Measurements from ENCODE around the gene HK1. TPM values are rescaled to one million over a fixed set of nuclear protein-coding genes. Genes with fewer than 3 reads are reported as not detected.

HK1 gene
- total RNA-seq, 1 donor from 2014 or later = 139 TPM

DNA sequence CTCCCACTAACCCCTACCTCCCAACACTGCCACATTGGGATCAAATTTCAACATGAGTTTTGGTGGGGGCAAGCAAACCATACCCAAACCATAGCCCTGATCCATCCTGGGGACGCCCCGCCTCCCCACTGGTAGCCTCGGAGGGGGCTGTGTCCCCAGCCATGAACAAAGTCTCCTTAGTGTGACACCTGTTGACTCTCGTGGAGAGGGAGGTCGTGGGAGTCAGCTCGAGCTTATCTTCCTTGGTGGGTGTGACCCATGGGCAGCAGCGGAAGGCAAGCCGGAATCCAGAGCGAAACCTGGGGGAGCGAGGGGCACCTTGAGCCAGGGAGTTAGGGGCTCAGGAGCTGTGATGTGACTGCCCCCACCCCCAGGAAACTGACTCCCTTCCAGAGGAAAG is 126.5 kb downstream of the HK1 start:
- no peak for DNase-seq (ENCODE audit: low spot score)

DNA sequence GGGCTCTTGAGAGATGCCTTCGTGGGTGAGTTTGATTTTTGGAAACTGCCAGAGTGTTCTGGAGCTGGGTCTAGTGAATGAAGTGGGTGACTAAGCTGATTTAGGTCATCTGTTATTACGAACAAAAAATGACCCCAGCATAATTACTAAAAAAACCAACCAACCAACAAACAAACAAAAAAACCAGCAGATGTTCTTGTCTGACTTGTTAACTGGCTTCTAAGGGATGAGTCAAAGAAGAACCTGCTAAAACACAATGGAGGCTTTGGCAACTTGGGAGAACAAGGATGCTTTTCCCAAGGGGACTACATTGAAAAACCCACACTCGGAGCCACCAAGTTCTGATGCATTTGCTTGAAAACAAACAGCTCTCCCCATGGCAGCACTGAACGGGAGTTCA is 126.9 kb downstream of the HK1 start:
- DNase-seq (ENCODE audit: low spot score) = no peak

DNA sequence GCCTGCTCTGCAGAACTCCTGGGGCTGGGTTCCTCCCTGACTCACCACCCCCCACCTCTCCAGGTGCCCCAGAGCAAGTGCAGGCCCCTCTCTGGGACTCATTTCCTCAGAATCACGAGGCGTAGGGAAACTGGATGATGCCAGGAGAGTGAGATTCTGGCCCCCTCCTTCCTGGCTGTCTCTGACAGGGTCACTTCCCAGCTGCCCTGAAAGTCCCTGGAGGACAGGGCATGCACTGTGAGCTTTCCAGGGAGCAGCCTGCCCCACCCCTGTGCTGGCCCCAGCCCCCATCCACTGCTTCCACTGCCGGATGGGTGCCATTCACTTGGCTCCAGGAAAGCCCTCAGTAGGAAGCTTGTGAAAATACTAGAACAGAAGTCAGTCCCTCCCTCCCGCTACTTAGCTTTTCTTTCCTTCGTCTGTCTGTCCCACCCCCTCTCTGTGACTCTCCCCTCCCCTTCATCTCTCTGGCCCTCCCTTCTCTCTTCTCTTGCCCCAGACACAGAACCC is 128.1 kb downstream of the HK1 start:
- DNase-seq (ENCODE audit: low spot score) = no peak

DNA sequence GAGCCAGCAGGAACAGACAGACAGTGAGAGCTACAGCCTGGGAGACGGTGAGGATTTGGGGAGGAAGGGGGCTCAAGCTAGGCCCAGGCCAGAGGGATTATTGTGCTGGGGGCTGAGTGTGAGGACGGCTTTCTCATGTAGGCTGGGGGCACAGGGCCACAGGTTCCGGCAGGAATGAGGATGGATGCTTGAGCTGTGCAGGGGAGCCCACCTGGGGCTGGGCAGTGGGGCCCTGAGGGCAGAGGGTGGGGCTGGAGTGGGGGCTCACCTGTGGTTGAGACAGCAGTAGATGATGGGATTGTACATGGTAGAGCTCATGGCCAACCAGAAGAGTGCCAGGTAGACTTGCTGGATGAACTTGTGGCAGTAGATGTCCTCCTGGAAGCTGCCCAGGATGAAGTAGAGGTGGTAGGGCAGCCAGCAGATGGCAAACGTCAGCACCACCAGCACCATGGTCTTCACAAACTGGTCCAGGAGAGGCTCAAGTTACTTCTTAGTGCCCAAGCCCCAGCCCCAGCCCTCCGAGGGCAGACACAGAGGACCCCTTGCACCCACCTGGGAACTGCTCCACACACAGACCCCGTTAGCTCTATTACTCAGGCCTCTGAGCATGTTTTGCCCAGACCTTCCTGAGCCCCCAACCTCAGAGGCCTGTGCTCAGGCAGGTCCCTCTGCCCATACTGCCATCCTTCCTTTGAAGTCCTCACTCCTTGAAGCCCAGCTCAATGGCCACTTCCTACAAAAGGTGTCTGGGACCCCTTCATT is 128.7 kb downstream of the HK1 start:
- DNase-seq (ENCODE audit: low spot score) = no peak

DNA sequence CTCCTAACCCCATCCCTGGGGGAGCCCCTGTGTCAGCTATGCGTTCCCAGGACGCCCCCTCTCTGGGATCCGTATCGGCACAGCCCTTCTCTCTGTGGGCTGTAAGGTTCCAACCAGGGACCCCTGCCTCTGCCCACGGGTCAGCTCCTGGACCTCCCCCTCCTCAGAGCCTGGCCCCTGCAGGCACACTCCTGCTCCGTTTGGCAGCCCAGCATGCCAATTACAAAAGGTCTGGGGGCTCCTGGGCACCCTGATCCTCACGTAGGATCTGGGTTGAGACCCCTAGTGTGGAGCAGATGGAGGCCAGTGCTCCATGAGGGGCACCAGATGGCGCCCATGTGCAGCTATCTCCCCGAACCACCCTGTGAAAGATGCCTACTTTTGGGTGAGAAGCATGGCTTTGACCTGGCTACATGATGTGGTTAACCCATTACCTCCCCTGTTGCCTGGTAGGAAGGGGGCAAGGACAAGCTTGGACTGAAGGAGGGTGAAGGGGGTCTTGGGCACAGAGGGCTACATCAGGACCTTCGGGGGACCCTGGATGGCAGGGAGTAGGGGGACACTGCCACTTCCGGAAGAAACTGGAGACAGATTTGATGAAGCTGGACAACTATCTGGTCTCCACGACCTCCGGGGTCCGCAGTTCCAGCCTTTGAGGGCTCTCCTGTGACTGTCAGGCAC is 129.5 kb downstream of the HK1 start:
- DNase-seq (ENCODE audit: low spot score) = no peak

DNA sequence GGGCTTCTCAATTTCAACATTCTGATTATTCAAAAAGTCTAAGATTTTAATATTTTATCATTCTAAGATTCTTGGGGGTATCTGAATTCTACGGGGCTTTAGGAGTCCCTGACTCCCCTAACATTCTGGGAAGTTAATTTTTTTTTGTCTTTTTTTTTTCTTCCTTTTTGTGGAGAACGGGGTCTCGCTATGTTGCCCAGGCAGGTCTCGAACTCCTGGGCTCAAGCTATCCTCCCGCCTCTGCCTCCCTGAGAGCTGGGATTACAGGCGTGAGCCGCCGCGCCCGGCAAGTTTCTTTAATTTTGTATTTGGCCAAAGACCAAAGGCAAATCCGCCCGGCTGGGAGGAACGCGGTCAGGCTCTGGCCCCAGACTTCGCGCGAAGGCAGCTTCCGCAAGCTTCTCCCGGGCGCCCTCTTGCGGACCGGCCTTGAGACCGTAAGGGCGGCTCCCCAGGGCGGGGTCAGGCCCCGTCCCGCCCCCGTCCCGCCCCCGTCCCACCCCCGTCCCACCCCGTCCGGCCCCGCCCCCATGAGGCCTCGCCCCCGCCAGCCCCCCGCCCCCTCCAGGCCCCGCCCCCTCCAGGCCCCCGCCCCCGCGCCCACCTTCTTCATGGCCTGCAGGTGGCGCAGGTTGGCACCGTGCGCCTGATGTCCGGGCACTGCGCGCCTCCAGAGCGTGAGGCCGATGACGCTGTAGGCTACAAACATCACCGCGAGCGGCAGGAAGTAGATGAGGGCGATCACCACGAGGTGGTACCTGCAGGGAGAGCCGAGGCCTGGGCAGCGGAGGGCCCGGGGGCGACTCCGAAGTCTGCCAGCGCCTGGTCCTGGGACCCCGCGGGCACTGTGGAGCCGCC is 130.3 kb downstream of the HK1 start:
- DNase-seq (ENCODE audit: low spot score) = peak; percentile 96

DNA sequence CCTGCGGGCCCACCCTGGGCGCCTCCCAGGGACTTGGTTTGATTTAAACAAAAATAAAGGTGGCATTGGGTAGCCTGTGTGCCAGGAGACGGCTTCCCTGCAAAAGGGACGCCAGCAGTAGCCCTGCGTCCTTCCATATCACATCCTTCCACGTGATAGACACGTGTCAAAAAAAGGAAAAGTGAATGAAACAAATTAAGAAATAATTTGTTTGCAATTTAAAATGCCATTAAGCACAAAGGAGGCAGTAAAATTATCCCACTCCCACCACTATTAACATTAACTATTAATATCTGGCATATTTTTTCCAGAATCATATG is 130.8 kb downstream of the HK1 start:
- DNase-seq (ENCODE audit: low spot score) = no peak

DNA sequence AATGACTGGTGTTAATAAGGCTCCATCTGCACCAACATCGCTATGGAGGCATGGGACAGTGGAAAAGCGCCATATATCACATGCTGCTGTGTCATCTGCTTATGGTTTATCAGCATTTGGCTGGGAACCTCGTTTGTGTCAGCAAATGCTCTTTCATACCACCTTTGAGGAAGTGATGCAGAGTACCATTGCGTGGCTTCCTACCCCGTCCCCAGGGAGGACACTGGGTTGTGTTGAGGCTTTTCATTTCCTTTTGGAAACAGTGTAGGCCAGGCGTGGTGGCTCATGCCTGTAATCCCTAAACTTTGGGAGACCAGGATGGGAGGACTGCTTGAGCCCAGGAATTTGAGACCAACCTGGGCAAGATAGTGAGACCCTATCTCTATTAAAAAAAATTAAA is 131.7 kb downstream of the HK1 start:
- DNase-seq (ENCODE audit: low spot score) = no peak

DNA sequence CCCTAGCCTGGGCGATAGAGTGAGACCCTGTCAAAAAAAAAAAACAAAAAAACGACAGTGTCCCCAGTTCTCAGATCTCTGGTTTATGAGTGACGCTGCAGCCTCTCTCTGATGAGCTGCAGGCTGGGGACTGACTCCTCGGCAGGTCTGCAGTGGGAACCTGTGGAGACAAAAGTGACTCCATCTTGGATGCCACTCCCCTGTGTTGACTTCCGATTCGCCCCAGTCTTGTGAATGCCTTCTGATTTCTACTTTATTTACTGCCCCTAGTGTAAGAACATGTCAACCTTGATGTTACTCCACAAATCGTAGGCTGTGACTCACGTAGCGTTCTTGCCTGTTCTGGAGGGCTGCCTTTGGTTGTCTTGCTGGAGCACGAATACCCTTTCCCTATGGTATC is 132.2 kb downstream of the HK1 start:
- DNase-seq (ENCODE audit: low spot score) = no peak

DNA sequence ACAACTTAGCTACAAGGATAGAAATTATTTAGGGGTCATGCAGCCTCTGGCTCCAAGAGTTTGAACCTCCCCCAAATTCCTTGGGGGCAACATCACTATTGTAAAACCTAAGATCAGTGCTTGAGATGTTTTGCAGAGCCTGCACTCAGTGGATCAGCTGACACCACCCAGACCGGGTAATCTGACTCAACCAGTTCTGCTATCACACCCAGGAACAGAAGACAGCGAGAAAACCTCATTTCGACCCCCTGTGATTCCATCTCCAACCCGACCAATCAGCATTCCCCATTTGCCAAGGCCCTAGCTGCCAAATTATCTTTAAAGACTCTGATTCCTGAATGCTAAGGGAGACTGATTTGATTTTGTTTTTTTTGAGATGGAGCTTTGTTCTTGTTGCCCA is 133.2 kb downstream of the HK1 start:
- DNase-seq (ENCODE audit: low spot score) = no peak

DNA sequence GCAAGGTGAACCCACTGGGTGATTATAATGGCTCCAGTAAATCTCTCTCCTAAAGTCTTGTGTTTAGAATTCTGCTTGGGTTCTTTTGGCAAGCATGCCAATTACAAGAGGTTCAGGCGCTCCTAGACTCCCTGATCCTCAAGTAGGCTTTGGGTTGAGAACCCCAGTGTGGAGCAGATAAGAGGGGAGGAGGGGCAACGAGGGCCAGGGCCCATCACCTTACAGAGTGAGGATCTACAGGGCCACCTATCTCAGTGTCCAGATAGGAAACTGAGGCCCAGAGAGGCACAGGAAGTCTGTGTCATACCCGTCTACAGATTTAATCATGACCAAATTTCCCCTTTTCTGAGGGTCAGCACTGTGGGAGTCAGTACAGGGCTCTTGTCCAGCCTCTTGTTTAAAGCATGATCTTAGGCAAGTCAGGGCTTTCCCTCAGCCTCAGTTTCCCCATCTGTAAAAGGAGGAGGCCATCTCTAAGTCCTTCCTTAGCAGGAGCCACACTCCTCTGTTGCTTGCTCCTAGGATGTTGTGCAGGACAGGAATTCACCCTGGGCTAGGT is 134.0 kb downstream of the HK1 start:
- no peak for DNase-seq (ENCODE audit: low spot score)

DNA sequence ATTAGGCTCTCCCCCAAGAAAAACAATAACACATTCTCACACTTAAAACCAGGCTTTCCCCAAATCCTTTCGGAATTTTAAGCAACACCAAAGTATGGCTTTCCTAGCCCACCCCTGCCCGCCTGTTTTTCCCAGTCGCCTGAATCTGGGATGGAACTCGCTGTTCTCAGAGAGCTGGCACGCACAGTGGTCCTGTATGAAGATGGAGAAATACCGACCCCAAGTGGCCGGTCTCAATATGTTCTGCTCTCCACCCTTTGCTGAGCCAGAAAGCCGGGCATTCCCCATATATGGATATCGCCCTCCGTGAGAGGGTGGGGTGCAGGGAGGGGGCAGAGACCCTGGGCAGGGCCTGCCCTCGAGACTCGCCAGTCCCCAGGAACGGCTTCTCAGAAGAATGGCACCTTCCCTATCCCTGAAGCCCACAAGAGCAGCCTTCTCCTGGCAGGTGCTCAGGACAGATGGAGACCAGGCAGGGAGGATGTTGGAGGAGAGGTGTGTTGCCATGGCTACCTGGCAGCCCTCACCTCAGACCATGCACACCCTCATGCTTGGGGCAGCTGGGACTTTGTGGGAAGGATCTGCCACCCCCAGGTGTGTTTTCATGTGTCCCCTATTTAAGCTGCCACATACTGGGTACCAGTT is 135.0 kb downstream of the HK1 start:
- DNase-seq (ENCODE audit: low spot score) = peak; percentile 74

DNA sequence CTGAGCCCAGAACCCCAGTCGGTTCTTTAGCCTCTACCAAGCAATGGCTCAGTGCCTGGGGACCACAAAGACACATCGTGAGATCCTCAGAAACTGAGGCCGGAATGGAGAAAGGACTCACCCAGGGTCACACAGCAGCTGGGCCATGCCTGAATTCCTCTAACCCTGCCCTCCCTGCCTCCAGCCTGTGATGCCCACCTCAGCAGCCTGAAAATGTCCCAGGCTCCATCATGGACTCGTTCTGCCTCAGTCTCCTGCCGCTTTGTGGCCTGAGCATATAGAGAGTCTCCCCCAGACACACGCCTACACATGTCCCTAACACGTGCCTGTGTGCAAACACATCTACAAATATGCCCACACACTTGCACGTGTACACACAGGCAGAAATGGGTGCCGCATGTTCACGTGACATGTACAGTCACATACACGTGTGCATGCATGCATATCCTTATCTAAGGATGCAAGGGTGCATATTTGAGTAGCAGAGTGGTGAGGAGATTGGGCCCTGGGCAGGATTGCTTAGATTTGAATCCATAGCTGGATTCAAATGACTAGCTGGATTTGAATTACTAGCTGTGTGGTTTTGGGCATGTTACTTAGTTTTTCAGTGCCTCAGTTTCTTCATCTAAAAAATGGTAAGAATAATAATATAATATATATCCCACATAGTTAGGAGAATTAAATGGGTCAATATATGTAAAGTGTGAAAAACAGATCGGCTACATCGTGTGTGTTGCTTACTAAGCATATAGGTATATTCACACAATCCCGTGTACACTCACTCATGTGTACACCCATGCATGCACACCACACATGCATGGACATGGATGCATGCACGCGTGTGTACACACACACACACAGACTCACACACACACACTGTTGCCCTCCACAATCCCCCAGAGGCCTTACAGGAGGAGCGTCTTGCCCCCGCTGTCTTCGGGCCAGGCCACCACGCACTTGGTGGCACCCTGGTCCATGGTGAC is 136.0 kb downstream of the HK1 start:
- no peak for DNase-seq (ENCODE audit: low spot score)

DNA sequence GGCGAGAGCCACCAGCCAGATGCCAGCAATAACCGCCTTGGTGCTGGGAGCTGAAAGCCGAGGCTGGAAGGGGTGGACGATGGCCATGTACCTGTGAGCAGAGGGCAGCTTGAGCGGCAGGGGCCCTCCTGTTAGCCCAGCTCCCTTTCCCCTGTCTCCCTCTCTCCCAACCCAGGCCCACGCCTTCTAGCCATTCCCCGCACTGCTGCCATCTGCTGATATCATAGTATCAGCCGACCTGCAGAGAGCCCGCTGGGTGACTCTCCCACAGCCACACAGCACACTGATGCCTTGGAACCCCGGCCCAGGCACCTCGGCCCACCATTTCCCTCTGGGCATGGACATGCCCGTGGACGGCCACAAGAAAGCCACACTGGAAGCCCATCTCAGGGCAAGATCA is 136.8 kb downstream of the HK1 start:
- no peak for DNase-seq (ENCODE audit: low spot score)

DNA sequence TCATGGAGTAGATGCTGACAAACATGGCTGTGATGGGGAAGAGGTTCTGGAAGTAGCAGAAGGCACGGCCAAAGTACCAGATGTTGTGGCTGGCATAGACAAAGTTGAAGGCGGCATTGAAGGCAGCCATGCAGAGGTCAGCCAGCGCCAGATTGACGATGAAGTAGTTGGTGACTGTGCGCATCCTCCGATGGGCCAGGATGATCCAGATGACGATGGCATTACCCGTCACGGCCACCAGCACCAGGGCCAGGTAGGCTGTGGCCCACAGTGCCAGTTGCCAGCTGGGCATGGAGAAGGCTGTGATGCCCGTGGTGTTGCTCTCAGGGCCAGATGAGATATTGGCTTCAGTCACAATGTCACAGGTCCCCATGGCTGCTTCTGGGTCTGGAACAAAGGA is 137.7 kb downstream of the HK1 start:
- DNase-seq (ENCODE audit: low spot score) = no peak

DNA sequence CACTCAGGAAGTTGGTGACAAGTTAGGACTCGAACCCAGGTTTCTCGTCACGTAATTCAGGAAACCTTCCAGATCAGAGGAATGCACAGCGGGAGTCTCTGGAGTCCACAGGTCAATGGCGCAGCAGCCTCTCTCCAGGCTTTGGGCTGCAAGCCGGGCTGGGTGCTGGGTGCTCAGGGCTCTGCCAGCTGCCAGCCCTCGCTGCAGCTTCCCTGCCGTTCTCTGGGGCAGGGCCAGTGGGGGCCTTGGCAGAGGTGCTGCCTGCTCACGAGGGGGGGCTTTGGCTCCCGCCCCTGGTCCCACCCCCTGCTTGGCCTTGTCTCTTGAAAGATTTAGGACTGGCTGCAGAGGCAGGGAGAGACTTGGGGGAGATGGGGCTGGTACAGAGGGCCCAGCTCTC is 138.4 kb downstream of the HK1 start, which contains the start of gene TACR2:
TSS of gene TACR2 (minus strand) at position 224 of the 400 bp plus-strand sequence. CDS start 595 bp downstream, outside the sequence.
- peak; percentile 72 for DNase-seq (ENCODE audit: low spot score)

DNA sequence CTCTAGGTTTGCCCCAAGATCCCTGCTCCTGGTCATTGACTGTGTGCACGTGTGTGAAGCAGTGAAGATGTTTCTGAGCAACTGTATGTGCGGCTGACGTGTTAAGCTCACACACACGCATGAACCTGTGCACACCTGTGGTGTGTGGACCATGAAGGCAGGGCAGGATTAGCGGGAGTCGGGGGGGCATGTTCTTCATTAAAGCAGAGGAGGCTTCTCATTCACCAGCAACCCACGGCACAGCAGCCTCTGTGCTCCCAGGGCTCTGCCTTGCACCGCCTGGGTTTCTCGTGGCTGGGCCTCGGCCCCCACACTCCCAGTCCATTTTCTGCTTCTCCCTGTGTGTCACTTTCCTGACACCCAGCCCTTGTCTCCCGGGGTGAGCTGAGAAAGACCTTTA is 139.2 kb downstream of the HK1 start:
- DNase-seq (ENCODE audit: low spot score) = no peak

DNA sequence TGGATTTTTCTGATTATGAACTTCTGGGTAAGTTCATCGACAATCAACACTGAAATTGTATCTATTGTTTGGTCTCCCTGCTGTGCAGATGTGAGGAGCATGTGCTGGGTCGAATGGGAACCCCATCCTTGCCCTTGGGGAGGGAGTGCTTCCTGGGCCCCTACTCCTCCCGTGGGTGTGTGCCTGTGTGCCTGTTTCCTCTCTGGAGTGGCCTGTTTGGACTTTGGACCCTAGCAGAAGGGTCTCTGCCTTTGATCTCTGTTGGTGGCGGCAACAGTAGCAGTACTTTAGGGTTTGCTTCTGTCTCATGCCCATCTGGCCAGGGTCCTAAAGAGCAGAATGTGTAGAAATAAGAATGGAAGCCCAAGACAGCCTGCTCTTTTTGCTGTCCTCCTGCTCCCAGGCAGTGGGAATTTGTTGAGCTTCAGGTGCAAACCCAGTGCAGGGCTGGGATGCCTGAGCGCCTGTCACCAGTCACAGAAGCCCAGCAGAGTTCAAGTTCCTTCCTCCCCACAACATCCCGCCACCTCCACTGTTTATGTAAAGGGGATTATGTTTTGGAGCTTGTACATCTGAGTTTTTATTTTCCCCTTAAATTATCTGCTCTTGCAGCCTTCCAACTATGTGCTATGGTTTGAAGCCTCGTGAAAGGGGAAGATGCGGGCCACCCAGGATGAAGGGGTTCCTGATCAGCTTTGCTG is 139.9 kb downstream of the HK1 start:
- no peak for DNase-seq (ENCODE audit: low spot score)

DNA sequence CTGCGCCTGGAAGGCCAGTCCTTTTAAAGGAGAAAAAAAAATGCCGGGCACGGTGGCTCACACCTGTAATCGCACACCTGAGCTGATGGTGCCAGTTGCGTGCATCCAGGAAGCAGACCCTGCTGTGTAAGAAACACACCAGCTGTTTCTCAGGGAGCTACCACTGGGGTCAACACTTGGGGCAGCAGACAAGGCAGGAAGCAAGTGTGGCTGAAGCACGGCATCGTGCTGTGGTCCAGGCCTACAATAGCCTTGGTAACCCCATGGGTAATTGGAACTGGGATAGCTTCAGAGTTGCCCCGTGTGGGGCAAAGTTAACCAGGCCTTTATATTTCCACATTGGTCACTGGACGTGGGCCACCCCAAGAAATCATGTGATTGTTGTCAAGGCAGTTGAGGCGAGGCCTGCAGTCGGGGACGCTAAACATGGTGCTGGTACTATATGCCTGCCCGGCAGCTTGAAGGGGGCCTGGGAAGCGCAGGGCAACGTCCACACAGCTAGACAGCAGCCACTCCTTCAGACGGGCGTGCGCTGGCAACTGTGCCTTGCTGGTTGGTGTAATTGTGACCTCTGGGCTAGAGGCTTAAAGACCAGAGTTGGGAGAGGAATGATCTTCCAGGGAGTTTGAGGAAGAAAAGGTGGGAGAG is 140.9 kb downstream of the HK1 start:
- no peak for DNase-seq (ENCODE audit: low spot score)
